HCT116 (cell line): ENCODE measurements around the gene PACSIN2. TPM values are rescaled to one million over a fixed set of nuclear protein-coding genes. Genes with fewer than 3 reads are reported as not detected.

Experiments used
- ATAC-seq: fragments of 200-7000 bp; cut with Tn5 transposase; 2 replicates; pipeline ENCODE4 v1.9.1; 2020; ENCODE audit warnings: mild to moderate bottlenecking, moderate library complexity
- BruUV-seq: library from RNA; stranded (reverse); fragments of 400-500 nt; replicated peaks from 2 replicates; lab custom pipeline; 2021; lab: Mats Ljungman, UMichigan
- CTCF ChIA-PET: fragments of 300-600 bp; sonication (Branson Sonifier 250); formaldehyde crosslinking; loops from one replicate; lab custom pipeline; 2021; ENCODE audit warnings: antibody characterized with exemption; lab: Charles Lee
- POLR2A ChIA-PET: fragments of 300-600, 350-600 bp; sonication (Branson Sonifier 250); formaldehyde crosslinking; loops from one replicate; lab custom pipeline; 2021; ENCODE audit warnings: antibody characterized with exemption; lab: Charles Lee
- RAD21 ChIA-PET, 2 experiments: fragments of 300-600 bp; sonication (Branson Sonifier 250); formaldehyde crosslinking; loops; one replicate each; lab custom pipeline; 2023; ENCODE audit warnings: low total read pairs in 2 of 2; ENCODE audit not compliant: uncharacterized antibody in 2 of 2, unreplicated experiment in 2 of 2, low non-redundant PET in 1 of 2; lab: Charles Lee
- DNase-seq: peaks from one replicate; pipeline ENCODE4 v3.0.0-alpha.2; 2010; ENCODE audit warnings: low read depth, low spot score
- H2AFZ ChIP-seq: fragments of 200-600 bp; shearing (Covaris generic), sonication (generic); 2 replicates; pipeline ENCODE4 v1.6.1; 2017; ENCODE audit warnings: low read depth, mixed run types, mixed read lengths, antibody characterized with exemption, low read length; ENCODE audit not compliant: poor library complexity, severe bottlenecking
- H3K27ac ChIP-seq: 2 replicates; pipeline ENCODE4 v1.5.1; 2012; ENCODE audit warnings: low read depth, low read length
- H3K27me3 ChIP-seq: fragments of 200-600 bp; sonication (generic); 2 replicates; pipeline ENCODE4 v1.6.1; 2016; ENCODE audit warnings: mixed run types, low read length, mixed read lengths; ENCODE audit not compliant: insufficient read depth
- H3K36me3 ChIP-seq, 2 experiments: fragments of 200-500 bp in 1 of 2; fragments of 200-600 bp in 1 of 2; sonication (Bioruptor generic) in 1 of 2; sonication (generic) in 1 of 2; 2 replicates each; pipeline versions ENCODE4 v1.5.1 to v1.6.1; 2014 to 2016; ENCODE audit warnings: low read length in 2 of 2, inconsistent platforms in 1 of 2, mixed read lengths in 1 of 2, mixed run types in 1 of 2; ENCODE audit not compliant: insufficient read depth in 2 of 2, control insufficient read depth in 1 of 2
- H3K4me1 ChIP-seq, 2 experiments: fragments of 200-600 bp in 1 of 2; sonication (generic) in 1 of 2; 2 replicates each; pipeline versions ENCODE4 v1.5.1 to v1.6.1; 2012 to 2017; ENCODE audit warnings: low read length in 2 of 2, inconsistent platforms in 1 of 2, mild to moderate bottlenecking in 1 of 2, mixed read lengths in 1 of 2, mixed run types in 1 of 2, moderate library complexity in 1 of 2; ENCODE audit not compliant: insufficient read depth in 2 of 2, control insufficient read depth in 1 of 2
- H3K4me2 ChIP-seq: fragments of 200-600 bp; sonication (generic); 2 replicates; pipeline ENCODE4 v1.6.1; 2017; ENCODE audit warnings: mixed run types, low read length, mixed read lengths
- H3K4me3 ChIP-seq, 2 experiments: fragments of 200-600 bp in 1 of 2; sonication (generic) in 1 of 2; replicated peaks in 1 of 2; 2 replicates each; pipeline ENCODE4 v1.5.1; 2011 to 2016; ENCODE audit warnings: low read length in 2 of 2, control low read depth in 1 of 2, low read depth in 1 of 2, mild to moderate bottlenecking in 1 of 2, mixed read lengths in 1 of 2, mixed run types in 1 of 2
- H3K79me2 ChIP-seq: fragments of 200-600 bp; sonication (generic); 2 replicates; pipeline ENCODE4 v1.6.1; 2017; ENCODE audit warnings: mild to moderate bottlenecking, mixed run types, low read length, moderate library complexity, mixed read lengths; ENCODE audit not compliant: insufficient read depth
- H3K9ac ChIP-seq: fragments of 200-600 bp; sonication (generic); 2 replicates; pipeline ENCODE4 v1.6.1; 2016; ENCODE audit warnings: low read length, mixed read lengths
- H3K9me2 ChIP-seq: fragments of 200-600 bp; sonication (generic), shearing (Covaris generic); 2 replicates; pipeline ENCODE4 v1.6.1; 2017; ENCODE audit warnings: mixed run types, mild to moderate bottlenecking, moderate library complexity; ENCODE audit not compliant: insufficient read depth
- H3K9me3 ChIP-seq, 2 experiments: fragments of 200-500 bp in 1 of 2; fragments of 200-600 bp in 1 of 2; sonication (Bioruptor generic) in 1 of 2; sonication (generic) in 1 of 2; 2 replicates each; pipeline ENCODE4 v1.6.1; 2014 to 2017; ENCODE audit warnings: low read length in 2 of 2, mixed read lengths in 2 of 2, inconsistent platforms in 1 of 2, low read depth in 1 of 2, mild to moderate bottlenecking in 1 of 2, mixed run types in 1 of 2, moderate library complexity in 1 of 2; ENCODE audit not compliant: control insufficient read depth in 1 of 2, insufficient read depth in 1 of 2
- H4K20me1 ChIP-seq: fragments of 200-600 bp; sonication (generic), shearing (Covaris generic); 2 replicates; pipeline ENCODE4 v1.6.1; 2017; ENCODE audit warnings: mixed run types, mild to moderate bottlenecking, moderate library complexity; ENCODE audit not compliant: insufficient read depth
- EGR1 ChIP-seq: IDR thresholded peaks from 2 replicates; pipeline ENCODE4 v1.6.1; 2012; ENCODE audit warnings: low read depth
- ELF1 ChIP-seq: IDR thresholded peaks from 2 replicates; pipeline ENCODE4 v1.6.1; 2012; ENCODE audit warnings: low read depth, borderline replicate concordance
- EZH2phosphoT487 ChIP-seq: fragments of 200-600 bp; IDR thresholded peaks from 2 replicates; pipeline ENCODE4 v1.6.1; 2018; ENCODE audit warnings: antibody characterized with exemption, borderline replicate concordance
- POLR2A ChIP-seq: IDR thresholded peaks from 2 replicates; pipeline ENCODE4 v1.7.0; 2011; ENCODE audit warnings: borderline replicate concordance; ENCODE audit not compliant: insufficient read depth, insufficient read length; ENCODE audit errors: extremely low read depth
- POLR2AphosphoS5 ChIP-seq: IDR thresholded peaks from 2 replicates; pipeline ENCODE4 v1.6.1; 2011; ENCODE audit warnings: mild to moderate bottlenecking, low read depth, low read length, moderate library complexity
- SP1 ChIP-seq: IDR thresholded peaks from 2 replicates; pipeline ENCODE4 v1.6.1; 2012; ENCODE audit warnings: low read depth
- SRF ChIP-seq: IDR thresholded peaks from 2 replicates; pipeline ENCODE4 v1.6.1; 2012; ENCODE audit warnings: low read depth
- TCF7L2 ChIP-seq: IDR thresholded peaks from 2 replicates; pipeline ENCODE4 v1.7.0; 2011; ENCODE audit warnings: borderline replicate concordance, inconsistent platforms; ENCODE audit not compliant: insufficient read depth, insufficient read length; ENCODE audit errors: extremely low read depth
- YY1 ChIP-seq: IDR thresholded peaks from 2 replicates; pipeline ENCODE4 v1.6.1; 2011; ENCODE audit warnings: low read length, low read depth, moderate library complexity, mild to moderate bottlenecking; ENCODE audit not compliant: insufficient replicate concordance; ENCODE audit errors: extremely low read depth
- intact Hi-C: fragments of 100-400 bp; cut with micrococcal nuclease; formaldehyde crosslinking; loops from 2 replicates; pipeline ENCODE4 v1.10.0; 2022
- total RNA-seq: library from RNA; stranded (reverse); gene quantifications from one replicate; pipeline ENCODE4 v1.2.1, GENCODE V29; 2021; ENCODE audit not compliant: unreplicated experiment
- TF ChIP-seq, protein P1 (sequence below): IDR thresholded peaks from 2 replicates; pipeline ENCODE4 v1.6.1; 2012; ENCODE audit warnings: low read depth

Gene PACSIN2
- total RNA-seq, 1 experiment from 2014 or later = 48.2 TPM

DNA sequence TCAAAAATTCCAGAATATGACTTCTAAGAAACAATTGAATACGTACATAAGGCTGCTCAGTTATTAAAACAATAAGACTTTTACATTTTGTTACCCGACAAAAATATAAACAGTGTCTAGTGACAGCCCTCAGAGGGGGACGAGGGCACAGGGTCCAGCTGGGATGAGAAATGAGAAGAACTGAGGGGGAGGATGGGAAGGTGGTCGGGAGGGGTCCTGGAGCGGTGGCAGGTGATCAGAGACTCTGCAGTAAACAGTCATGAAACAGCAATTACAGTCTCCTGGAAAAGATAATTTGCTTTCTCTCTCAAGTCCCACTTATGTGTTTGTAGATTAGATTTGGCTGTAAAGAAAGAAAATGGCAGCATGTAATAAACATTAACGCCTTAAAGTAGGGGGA is 56.0 kb downstream of the PACSIN2 start:
- Histone ChIP-seq H3K4me1 (peaks cover 38 to 50% of the 10 kb centered on the region in 2 experiments), H3K4me2 (peak overlapping the region; percentile 55; the same call in 1 of the 2 replicates), H3K36me3 (no peaks in the 10 kb centered on the region), H3K9ac (no peak overlapping the region), H3K9me2 (no peaks in the 10 kb centered on the region), H3K79me2 (peaks cover 86% of the 10 kb centered on the region), H3K4me3 (no peak overlapping the region), H3K27ac (no peak overlapping the region), H3K9me3 (no peaks in the 10 kb centered on the region), H3K27me3 (no peaks in the 10 kb centered on the region), H4K20me1 (no peaks in the 10 kb centered on the region), H2AFZ (no peak overlapping the region)
- ATAC-seq = no peak
- intact Hi-C loops = no loop called here
- POLR2A ChIA-PET = interaction anchor here (0.8 kb wide), 1 partner anchor 12 kb away, joined by 4 read pairs; no protein-coding TSS in a partner anchor
- no TSS peak for BruUV-seq
- CTCF ChIA-PET = no interaction called here
- DNase-seq = no peak
- TF ChIP-seq EZH2phosphoT487 = no peak
- no peak for TF ChIP-seq YY1
- TF ChIP-seq ELF1 = no peak
- no peak for TF ChIP-seq POLR2A
- TF ChIP-seq SRF = no peak
- TF ChIP-seq EGR1 = no peak
- no peak for TF ChIP-seq POLR2AphosphoS5
- TF ChIP-seq, protein P1, sequence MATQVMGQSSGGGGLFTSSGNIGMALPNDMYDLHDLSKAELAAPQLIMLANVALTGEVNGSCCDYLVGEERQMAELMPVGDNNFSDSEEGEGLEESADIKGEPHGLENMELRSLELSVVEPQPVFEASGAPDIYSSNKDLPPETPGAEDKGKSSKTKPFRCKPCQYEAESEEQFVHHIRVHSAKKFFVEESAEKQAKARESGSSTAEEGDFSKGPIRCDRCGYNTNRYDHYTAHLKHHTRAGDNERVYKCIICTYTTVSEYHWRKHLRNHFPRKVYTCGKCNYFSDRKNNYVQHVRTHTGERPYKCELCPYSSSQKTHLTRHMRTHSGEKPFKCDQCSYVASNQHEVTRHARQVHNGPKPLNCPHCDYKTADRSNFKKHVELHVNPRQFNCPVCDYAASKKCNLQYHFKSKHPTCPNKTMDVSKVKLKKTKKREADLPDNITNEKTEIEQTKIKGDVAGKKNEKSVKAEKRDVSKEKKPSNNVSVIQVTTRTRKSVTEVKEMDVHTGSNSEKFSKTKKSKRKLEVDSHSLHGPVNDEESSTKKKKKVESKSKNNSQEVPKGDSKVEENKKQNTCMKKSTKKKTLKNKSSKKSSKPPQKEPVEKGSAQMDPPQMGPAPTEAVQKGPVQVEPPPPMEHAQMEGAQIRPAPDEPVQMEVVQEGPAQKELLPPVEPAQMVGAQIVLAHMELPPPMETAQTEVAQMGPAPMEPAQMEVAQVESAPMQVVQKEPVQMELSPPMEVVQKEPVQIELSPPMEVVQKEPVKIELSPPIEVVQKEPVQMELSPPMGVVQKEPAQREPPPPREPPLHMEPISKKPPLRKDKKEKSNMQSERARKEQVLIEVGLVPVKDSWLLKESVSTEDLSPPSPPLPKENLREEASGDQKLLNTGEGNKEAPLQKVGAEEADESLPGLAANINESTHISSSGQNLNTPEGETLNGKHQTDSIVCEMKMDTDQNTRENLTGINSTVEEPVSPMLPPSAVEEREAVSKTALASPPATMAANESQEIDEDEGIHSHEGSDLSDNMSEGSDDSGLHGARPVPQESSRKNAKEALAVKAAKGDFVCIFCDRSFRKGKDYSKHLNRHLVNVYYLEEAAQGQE = no peak
- TF ChIP-seq TCF7L2 = no peak
- no peak for TF ChIP-seq SP1
- RAD21 ChIA-PET = no interaction called here
